OCI-LY1 (cell line): ENCODE measurements around the gene CTNNA3.

Experiments
- H2AFZ ChIP-seq: fragments of 200-600 bp; sonication (generic), shearing (Covaris generic); 2 replicates; pipeline ENCODE4 v1.6.0; 2014; ENCODE audit warnings: antibody characterized with exemption, mild to moderate bottlenecking, low read length
- H3F3A ChIP-seq: fragments of 200-600 bp; sonication (generic), shearing (Covaris generic); 2 replicates; pipeline ENCODE4 v1.6.0; 2014; ENCODE audit warnings: mild to moderate bottlenecking, antibody characterized with exemption, low read length, moderate library complexity; ENCODE audit not compliant: insufficient read depth
- H3K27ac ChIP-seq: fragments of 200-600 bp; sonication (generic); 2 replicates; pipeline ENCODE4 v1.5.1; 2014; ENCODE audit warnings: low read length, mixed run types, mild to moderate bottlenecking, low read depth; ENCODE audit not compliant: poor library complexity, severe bottlenecking
- H3K27me3 ChIP-seq: fragments of 200-600 bp; sonication (generic); 2 replicates; pipeline ENCODE4 v1.6.0; 2014; ENCODE audit warnings: antibody characterized with exemption, mild to moderate bottlenecking, low read length, moderate library complexity; ENCODE audit not compliant: insufficient read depth
- H3K36me3 ChIP-seq: fragments of 200-600 bp; sonication (generic); 2 replicates; pipeline ENCODE4 v1.6.1; 2014; ENCODE audit warnings: mild to moderate bottlenecking, antibody characterized with exemption, low read length, moderate library complexity, mixed read lengths; ENCODE audit not compliant: insufficient read depth
- H3K4me1 ChIP-seq: fragments of 200-600 bp; sonication (generic); 2 replicates; pipeline ENCODE4 v1.5.1; 2014; ENCODE audit warnings: mild to moderate bottlenecking, low read length, moderate library complexity; ENCODE audit not compliant: insufficient read depth, severe bottlenecking
- H3K4me2 ChIP-seq: fragments of 200-600 bp; sonication (generic), shearing (Covaris generic); 2 replicates; pipeline ENCODE4 v1.6.1; 2014; ENCODE audit warnings: low read length
- H3K4me3 ChIP-seq: fragments of 200-600 bp; sonication (generic); 2 replicates; pipeline ENCODE4 v1.5.1; 2014; ENCODE audit warnings: low read length, low read depth, mild to moderate bottlenecking, mixed read lengths; ENCODE audit not compliant: poor library complexity, severe bottlenecking
- H3K79me2 ChIP-seq: fragments of 200-600 bp; shearing (Covaris generic); 2 replicates; pipeline ENCODE4 v1.6.1; 2016; ENCODE audit warnings: mixed run types, low read length, mixed read lengths; ENCODE audit not compliant: insufficient read depth
- H3K9ac ChIP-seq: fragments of 200-600 bp; sonication (generic), shearing (Covaris generic); 2 replicates; pipeline ENCODE4 v1.6.1; 2014; ENCODE audit warnings: mild to moderate bottlenecking, low read length, mixed read lengths
- H3K9me2 ChIP-seq: fragments of 200-600 bp; sonication (generic), shearing (Covaris generic); 2 replicates; pipeline ENCODE4 v1.6.1; 2014; ENCODE audit warnings: low read depth, mild to moderate bottlenecking, low read length, mixed read lengths
- H3K9me3 ChIP-seq: fragments of 200-600 bp; shearing (Covaris generic); 2 replicates; pipeline ENCODE4 v1.6.1; 2014; ENCODE audit warnings: low read length, mixed read lengths
- H4K20me1 ChIP-seq: fragments of 200-600 bp; sonication (generic), shearing (Covaris generic); 2 replicates; pipeline ENCODE4 v1.6.0; 2016; ENCODE audit warnings: mild to moderate bottlenecking, low read length; ENCODE audit not compliant: insufficient read depth
- CTCF ChIP-seq: fragments of 200-600 bp; sonication (generic), shearing (Covaris generic); IDR thresholded peaks from 2 replicates; pipeline ENCODE4 v1.5.1; 2017; ENCODE audit warnings: mild to moderate bottlenecking, antibody characterized with exemption, low read length, moderate library complexity, mixed read lengths
- EZH2 ChIP-seq: fragments of 200-600 bp; sonication (generic), shearing (Covaris generic); IDR thresholded peaks from 2 replicates; pipeline ENCODE4 v1.8.0; 2017; ENCODE audit warnings: borderline replicate concordance, mixed run types, mild to moderate bottlenecking, antibody characterized with exemption, low read length, moderate library complexity, mixed read lengths

The CTNNA3 gene

GRCh38 chr10:66167816-66168215 is 1528.2 kb downstream of the CTNNA3 start:
- Histone ChIP-seq H3K27me3 (no peaks in the 10 kb centered on the region), H3K9ac (no peak overlapping the region), H3K4me2 (no peak overlapping the region), H3K4me3 (no peak overlapping the region), H3K79me2 (no peaks in the 10 kb centered on the region), H3K9me3 (no peaks in the 10 kb centered on the region), H3K27ac (no peak overlapping the region), H3K9me2 (no peaks in the 10 kb centered on the region), H4K20me1 (no peaks in the 10 kb centered on the region), H2AFZ (no peak overlapping the region), H3F3A (no peaks in the 10 kb centered on the region), H3K36me3 (no peaks in the 10 kb centered on the region), H3K4me1 (no peaks in the 10 kb centered on the region)
- TF ChIP-seq CTCF = no peak
- TF ChIP-seq EZH2 = no peak

DNA sequence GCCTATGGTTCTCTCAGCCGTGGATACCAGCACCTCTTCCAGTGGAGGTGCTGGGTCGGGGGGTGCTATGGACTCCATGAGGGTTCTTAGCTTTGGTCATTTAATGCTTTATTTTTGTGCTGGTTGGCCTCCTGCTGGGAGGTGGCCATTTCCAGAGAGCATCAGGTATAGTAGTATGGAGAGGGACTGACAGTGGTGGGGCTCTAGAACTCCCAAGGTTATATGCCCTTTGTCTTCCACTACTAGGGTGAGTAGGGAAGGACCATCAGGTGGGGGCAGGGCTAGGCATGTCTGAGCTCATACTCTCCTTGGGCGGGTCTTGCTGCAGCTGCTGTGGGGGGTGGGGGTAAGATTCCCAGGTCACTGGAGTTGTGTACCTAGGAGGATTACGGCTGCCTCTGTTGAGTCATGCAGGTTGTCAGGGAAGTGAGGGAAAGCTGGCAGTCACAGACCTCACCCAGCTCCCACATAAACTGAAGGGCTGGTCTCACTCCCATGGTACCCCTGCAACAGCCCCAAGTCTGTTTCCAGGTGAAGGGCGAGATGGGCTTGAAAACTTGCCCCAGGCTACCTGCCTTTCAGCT is 1533.3 kb downstream of the CTNNA3 start:
- Histone ChIP-seq H3K4me1 (no peaks in the 10 kb centered on the region), H4K20me1 (no peaks in the 10 kb centered on the region), H3K36me3 (no peaks in the 10 kb centered on the region), H3K9me3 (no peaks in the 10 kb centered on the region), H3K4me3 (no peak overlapping the region), H3K9me2 (no peaks in the 10 kb centered on the region), H3K79me2 (no peaks in the 10 kb centered on the region), H3K9ac (no peak overlapping the region), H3K4me2 (no peak overlapping the region), H2AFZ (no peak overlapping the region), H3K27ac (no peak overlapping the region), H3K27me3 (no peaks in the 10 kb centered on the region), H3F3A (no peaks in the 10 kb centered on the region)
- TF ChIP-seq CTCF = no peak
- TF ChIP-seq EZH2 = no peak

GRCh38 chr10:66151346-66151745 is 1544.6 kb downstream of the CTNNA3 start:
- Histone ChIP-seq H3K36me3 (no peaks in the 10 kb centered on the region), H3K4me3 (no peak overlapping the region), H3K27ac (no peak overlapping the region), H3K4me1 (no peaks in the 10 kb centered on the region), H4K20me1 (no peaks in the 10 kb centered on the region), H3K79me2 (no peaks in the 10 kb centered on the region), H3K4me2 (no peak overlapping the region), H3F3A (no peaks in the 10 kb centered on the region), H3K9me2 (no peaks in the 10 kb centered on the region), H3K9me3 (no peaks in the 10 kb centered on the region), H3K9ac (no peak overlapping the region), H2AFZ (no peak overlapping the region), H3K27me3 (no peaks in the 10 kb centered on the region)
- TF ChIP-seq CTCF (no peak), EZH2 (no peak)
